HepG2 (cell line): ENCODE measurements around the gene PSMB11. TPM values are rescaled to one million over a fixed set of nuclear protein-coding genes. Genes with fewer than 3 reads are reported as not detected.

Experiments used
- AKAP8 ChIP-seq: sonication (generic); formaldehyde crosslinking; IDR thresholded peaks from 2 replicates; pipeline ENCODE4 v1.5.1; 2020; ENCODE audit warnings: mild to moderate bottlenecking, missing genetic modification reagents
- ATAD3A ChIP-seq: sonication (generic); formaldehyde crosslinking; IDR thresholded peaks from 2 replicates; pipeline ENCODE4 v1.4.0; 2020; ENCODE audit warnings: missing genetic modification reagents
- BORCS8-MEF2B ChIP-seq: sonication (generic); formaldehyde crosslinking; IDR thresholded peaks from 2 replicates; pipeline ENCODE4 v1.8.0; 2022; ENCODE audit warnings: mild to moderate bottlenecking, missing genetic modification reagents
- KAT2B ChIP-seq: fragments of 150-350 bp; IDR thresholded peaks from 2 replicates; pipeline ENCODE4 v1.6.1; 2014; ENCODE audit warnings: low read depth, low read length, borderline replicate concordance
- NFE2 ChIP-seq: sonication (generic); formaldehyde crosslinking; IDR thresholded peaks from 2 replicates; pipeline ENCODE4 v1.4.0; 2020; ENCODE audit warnings: missing genetic modification reagents
- SETDB1 ChIP-seq: sonication (generic); formaldehyde crosslinking; IDR thresholded peaks from 2 replicates; pipeline ENCODE4 v1.5.1; 2020; ENCODE audit warnings: missing genetic modification reagents, mild to moderate bottlenecking, borderline replicate concordance
- SMARCC2 ChIP-seq: fragments of 450-650 bp; IDR thresholded peaks from 2 replicates; pipeline ENCODE4 v1.6.1; 2017; ENCODE audit warnings: antibody characterized with exemption, mild to moderate bottlenecking
- SMARCE1 ChIP-seq: fragments of 450-650 bp; IDR thresholded peaks from 2 replicates; pipeline ENCODE4 v1.6.1; 2017; ENCODE audit warnings: borderline replicate concordance
- SRY ChIP-seq: sonication (generic); formaldehyde crosslinking; IDR thresholded peaks from 2 replicates; pipeline ENCODE4 v1.8.0; 2022; ENCODE audit warnings: mild to moderate bottlenecking, missing genetic modification reagents
- SSRP1 ChIP-seq: IDR thresholded peaks from 2 replicates; pipeline ENCODE4 v1.6.1; 2016; ENCODE audit warnings: control low read depth
- TBL1XR1 ChIP-seq: fragments of 150-350 bp; IDR thresholded peaks from 2 replicates; pipeline ENCODE4 v1.6.1; 2014; ENCODE audit warnings: borderline replicate concordance, low read length; ENCODE audit not compliant: partially characterized antibody
- THYN1 ChIP-seq: sonication (generic); formaldehyde crosslinking; IDR thresholded peaks from 2 replicates; pipeline ENCODE4 v1.8.1; 2023; ENCODE audit warnings: low read depth, mild to moderate bottlenecking, moderate library complexity, missing genetic modification reagents, borderline replicate concordance
- TRIM24 ChIP-seq: sonication (generic); formaldehyde crosslinking; IDR thresholded peaks from 2 replicates; pipeline ENCODE4 v1.8.0; 2022; ENCODE audit warnings: mild to moderate bottlenecking, missing genetic modification reagents
- ZNF124 ChIP-seq: sonication (generic); formaldehyde crosslinking; IDR thresholded peaks from 2 replicates; pipeline ENCODE4 v1.4.0; 2020; ENCODE audit warnings: missing genetic modification reagents
- ZNF335 ChIP-seq: sonication (generic); formaldehyde crosslinking; IDR thresholded peaks from 2 replicates; pipeline ENCODE4 v1.4.0; 2020; ENCODE audit warnings: missing genetic modification reagents
- ZNF484 ChIP-seq: sonication (generic); formaldehyde crosslinking; IDR thresholded peaks from 2 replicates; pipeline ENCODE4 v1.5.1; 2020; ENCODE audit warnings: mild to moderate bottlenecking, low read depth, missing genetic modification reagents, borderline replicate concordance
- ZNF496 ChIP-seq: sonication (generic); formaldehyde crosslinking; IDR thresholded peaks from 2 replicates; pipeline ENCODE4 v1.8.1; 2023; ENCODE audit warnings: mild to moderate bottlenecking, moderate library complexity, missing genetic modification reagents; ENCODE audit not compliant: insufficient replicate concordance
- polyA plus RNA-seq, 8 experiments: library from polyadenylated mRNA; depleted of rRNA in 3 of 8; stranded (reverse) in 7 of 8; unstranded in 1 of 8; fragments of >200 nt; fragmentation: Illumina TruSeq in 4 of 8; extraction: Trizol in 4 of 8; gene quantifications; 2 replicates each; pipeline versions ENCODE4 v1.2.1 to v1.2.3, GENCODE V29; 2011 to 2016; ENCODE audit warnings: low read depth in 4 of 8, missing spikeins in 1 of 8, mixed read lengths in 1 of 8; ENCODE audit not compliant: insufficient read depth in 1 of 8
- total RNA-seq, 5 experiments: library from RNA; depleted of rRNA; stranded (reverse); fragments of >200 nt; fragmentation: Illumina TruSeq; extraction: Trizol; gene quantifications; 2 replicates each; pipeline ENCODE4 v1.2.3, GENCODE V29; 2016; ENCODE audit warnings: low read depth in 1 of 5
- TF ChIP-seq, protein P1 (sequence below): sonication (generic); formaldehyde crosslinking; IDR thresholded peaks from 2 replicates; pipeline ENCODE4 v1.8.0; 2022; ENCODE audit warnings: mild to moderate bottlenecking, missing genetic modification reagents, borderline replicate concordance
- TF ChIP-seq, protein P2 (sequence below): sonication (generic); formaldehyde crosslinking; IDR thresholded peaks from 2 replicates; pipeline ENCODE4 v1.4.0; 2020; ENCODE audit warnings: missing genetic modification reagents, borderline replicate concordance
- TF ChIP-seq, protein P3 (sequence below): sonication (generic); formaldehyde crosslinking; conservative IDR thresholded peaks from 2 replicates; pipeline ENCODE4 v1.8.1; 2023; ENCODE audit warnings: missing genetic modification reagents
- TF ChIP-seq, protein P4 (sequence below): sonication (generic); formaldehyde crosslinking; IDR thresholded peaks from 2 replicates; pipeline ENCODE4 v1.5.1; 2020; ENCODE audit warnings: mild to moderate bottlenecking, missing genetic modification reagents, moderate library complexity

The PSMB11 gene
- total and polyA plus RNA-seq, 2 of the 13 experiments (the other 11 are each of a cell fraction or from before 2014, with no cell fraction given), result not detected

DNA sequence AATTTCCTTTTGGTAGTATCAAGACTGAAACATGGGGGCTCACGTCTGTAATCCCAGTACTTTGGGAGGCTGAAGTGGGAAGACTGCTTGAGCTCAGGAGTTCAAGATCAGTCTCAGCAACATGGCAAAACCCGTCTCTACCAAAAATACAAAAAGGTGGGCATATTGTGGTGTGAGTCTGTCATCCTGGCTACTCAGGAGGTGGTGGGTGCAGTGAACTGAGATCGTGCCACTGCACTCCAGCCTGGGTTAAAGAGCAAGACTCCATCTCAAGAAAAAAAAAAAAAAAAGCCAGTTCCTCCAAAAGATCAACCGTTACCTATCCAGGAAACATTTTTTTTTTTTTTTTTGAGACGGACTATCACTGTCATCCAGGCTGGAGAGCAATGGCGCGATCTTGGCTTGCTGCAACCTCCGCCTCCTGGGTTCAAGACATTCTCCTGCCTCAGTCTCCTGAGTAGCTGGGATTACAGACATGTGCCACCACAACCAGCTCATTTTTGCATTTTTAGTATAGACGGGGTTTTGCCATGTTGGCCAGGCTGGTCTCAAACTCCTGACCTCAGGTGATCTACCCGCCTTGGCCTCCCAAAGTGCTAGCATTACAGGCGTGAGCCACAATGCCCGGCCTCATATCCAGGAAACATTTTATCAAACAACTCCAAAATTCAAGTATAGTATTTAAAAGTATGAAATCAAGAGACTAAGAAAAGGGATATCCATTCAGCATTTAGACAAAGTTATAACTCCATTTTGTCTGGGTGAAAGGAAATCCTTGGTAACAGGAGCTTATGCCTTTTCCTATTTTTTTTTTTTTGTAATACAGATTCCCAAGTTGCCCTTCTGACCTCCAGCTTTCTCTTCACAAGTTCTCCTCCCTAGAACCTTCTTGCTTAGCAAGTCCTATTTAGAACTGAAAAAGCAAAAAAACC lies 49.5 kb downstream of the PSMB11 start (continued):
- TF ChIP-seq, protein P1, sequence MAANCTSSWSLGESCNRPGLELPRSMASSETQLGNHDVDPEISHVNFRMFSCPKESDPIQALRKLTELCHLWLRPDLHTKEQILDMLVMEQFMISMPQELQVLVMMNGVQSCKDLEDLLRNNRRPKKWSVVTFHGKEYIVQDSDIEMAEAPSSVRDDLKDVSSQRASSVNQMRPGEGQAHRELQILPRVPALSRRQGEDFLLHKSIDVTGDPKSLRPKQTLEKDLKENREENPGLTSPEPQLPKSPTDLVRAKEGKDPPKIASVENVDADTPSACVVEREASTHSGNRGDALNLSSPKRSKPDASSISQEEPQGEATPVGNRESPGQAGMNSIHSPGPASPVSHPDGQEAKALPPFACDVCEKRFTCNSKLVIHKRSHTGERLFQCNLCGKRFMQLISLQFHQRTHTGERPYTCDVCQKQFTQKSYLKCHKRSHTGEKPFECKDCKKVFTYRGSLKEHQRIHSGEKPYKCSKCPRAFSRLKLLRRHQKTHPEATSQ, result peak; percentile 38; the same call in 1 of the 2 replicates
- TF ChIP-seq KAT2B (no peak), BORCS8-MEF2B (CRISPR knock-in tag) (0 out of 2 replicates have a peak, but pooled peaks have one; percentile 37), SMARCC2 (0 out of 2 replicates have a peak, but pooled peaks have one; percentile 5), NFE2 (CRISPR knock-in tag) (no peak), ZNF335 (CRISPR knock-in tag) (no peak), AKAP8 (CRISPR knock-in tag) (no peak), SMARCE1 (no peak), ZNF124 (CRISPR knock-in tag) (no peak), TRIM24 (CRISPR knock-in tag) (no peak), TBL1XR1 (no peak), SETDB1 (CRISPR knock-in tag) (no peak), ATAD3A (CRISPR knock-in tag) (no peak), SRY (CRISPR knock-in tag) (0 out of 2 replicates have a peak, but pooled peaks have one; percentile 55), ZNF484 (CRISPR knock-in tag) (no peak), ZNF496 (CRISPR knock-in tag) (no peak), THYN1 (CRISPR knock-in tag) (peak; percentile 91; the same call in 1 of the 2 replicates), SSRP1 (CRISPR knock-in tag) (0 out of 2 replicates have a peak, but pooled peaks have one; percentile 54)
- TF ChIP-seq, protein P2, sequence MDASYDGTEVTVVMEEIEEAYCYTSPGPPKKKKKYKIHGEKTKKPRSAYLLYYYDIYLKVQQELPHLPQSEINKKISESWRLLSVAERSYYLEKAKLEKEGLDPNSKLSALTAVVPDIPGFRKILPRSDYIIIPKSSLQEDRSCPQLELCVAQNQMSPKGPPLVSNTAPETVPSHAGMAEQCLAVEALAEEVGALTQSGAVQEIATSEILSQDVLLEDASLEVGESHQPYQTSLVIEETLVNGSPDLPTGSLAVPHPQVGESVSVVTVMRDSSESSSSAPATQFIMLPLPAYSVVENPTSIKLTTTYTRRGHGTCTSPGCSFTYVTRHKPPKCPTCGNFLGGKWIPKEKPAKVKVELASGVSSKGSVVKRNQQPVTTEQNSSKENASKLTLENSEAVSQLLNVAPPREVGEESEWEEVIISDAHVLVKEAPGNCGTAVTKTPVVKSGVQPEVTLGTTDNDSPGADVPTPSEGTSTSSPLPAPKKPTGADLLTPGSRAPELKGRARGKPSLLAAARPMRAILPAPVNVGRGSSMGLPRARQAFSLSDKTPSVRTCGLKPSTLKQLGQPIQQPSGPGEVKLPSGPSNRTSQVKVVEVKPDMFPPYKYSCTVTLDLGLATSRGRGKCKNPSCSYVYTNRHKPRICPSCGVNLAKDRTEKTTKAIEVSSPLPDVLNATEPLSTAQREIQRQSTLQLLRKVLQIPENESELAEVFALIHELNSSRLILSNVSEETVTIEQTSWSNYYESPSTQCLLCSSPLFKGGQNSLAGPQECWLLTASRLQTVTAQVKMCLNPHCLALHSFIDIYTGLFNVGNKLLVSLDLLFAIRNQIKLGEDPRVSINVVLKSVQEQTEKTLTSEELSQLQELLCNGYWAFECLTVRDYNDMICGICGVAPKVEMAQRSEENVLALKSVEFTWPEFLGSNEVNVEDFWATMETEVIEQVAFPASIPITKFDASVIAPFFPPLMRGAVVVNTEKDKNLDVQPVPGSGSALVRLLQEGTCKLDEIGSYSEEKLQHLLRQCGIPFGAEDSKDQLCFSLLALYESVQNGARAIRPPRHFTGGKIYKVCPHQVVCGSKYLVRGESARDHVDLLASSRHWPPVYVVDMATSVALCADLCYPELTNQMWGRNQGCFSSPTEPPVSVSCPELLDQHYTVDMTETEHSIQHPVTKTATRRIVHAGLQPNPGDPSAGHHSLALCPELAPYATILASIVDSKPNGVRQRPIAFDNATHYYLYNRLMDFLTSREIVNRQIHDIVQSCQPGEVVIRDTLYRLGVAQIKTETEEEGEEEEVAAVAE, result no peak
- TF ChIP-seq, protein P3, sequence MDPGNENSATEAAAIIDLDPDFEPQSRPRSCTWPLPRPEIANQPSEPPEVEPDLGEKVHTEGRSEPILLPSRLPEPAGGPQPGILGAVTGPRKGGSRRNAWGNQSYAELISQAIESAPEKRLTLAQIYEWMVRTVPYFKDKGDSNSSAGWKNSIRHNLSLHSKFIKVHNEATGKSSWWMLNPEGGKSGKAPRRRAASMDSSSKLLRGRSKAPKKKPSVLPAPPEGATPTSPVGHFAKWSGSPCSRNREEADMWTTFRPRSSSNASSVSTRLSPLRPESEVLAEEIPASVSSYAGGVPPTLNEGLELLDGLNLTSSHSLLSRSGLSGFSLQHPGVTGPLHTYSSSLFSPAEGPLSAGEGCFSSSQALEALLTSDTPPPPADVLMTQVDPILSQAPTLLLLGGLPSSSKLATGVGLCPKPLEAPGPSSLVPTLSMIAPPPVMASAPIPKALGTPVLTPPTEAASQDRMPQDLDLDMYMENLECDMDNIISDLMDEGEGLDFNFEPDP (CRISPR knock-in tag), result no peak
- TF ChIP-seq, protein P4, sequence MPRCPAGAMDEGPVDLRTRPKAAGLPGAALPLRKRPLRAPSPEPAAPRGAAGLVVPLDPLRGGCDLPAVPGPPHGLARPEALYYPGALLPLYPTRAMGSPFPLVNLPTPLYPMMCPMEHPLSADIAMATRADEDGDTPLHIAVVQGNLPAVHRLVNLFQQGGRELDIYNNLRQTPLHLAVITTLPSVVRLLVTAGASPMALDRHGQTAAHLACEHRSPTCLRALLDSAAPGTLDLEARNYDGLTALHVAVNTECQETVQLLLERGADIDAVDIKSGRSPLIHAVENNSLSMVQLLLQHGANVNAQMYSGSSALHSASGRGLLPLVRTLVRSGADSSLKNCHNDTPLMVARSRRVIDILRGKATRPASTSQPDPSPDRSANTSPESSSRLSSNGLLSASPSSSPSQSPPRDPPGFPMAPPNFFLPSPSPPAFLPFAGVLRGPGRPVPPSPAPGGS (CRISPR knock-in tag), result 0 out of 2 replicates have a peak, but pooled peaks have one; percentile 32
